HepG2 (cell line): Measurements from ENCODE around the gene USE1. TPM values are rescaled to one million over a fixed set of nuclear protein-coding genes. Genes with fewer than 3 reads are reported as not detected.

Experiments used
- BORCS8-MEF2B ChIP-seq: sonication (generic); formaldehyde crosslinking; IDR thresholded peaks from 2 replicates; pipeline ENCODE4 v1.8.0; 2022; ENCODE audit warnings: mild to moderate bottlenecking, missing genetic modification reagents
- DNMT3B ChIP-seq: conservative IDR thresholded peaks from 2 replicates; pipeline ENCODE4 v1.6.1; 2016; ENCODE audit warnings: missing biosample characterization, control low read depth
- EEA1 ChIP-seq: sonication (generic); formaldehyde crosslinking; IDR thresholded peaks from 2 replicates; pipeline ENCODE4 v1.5.1; 2020; ENCODE audit warnings: mild to moderate bottlenecking, missing genetic modification reagents, borderline replicate concordance
- ELK4 ChIP-seq: sonication (generic); formaldehyde crosslinking; IDR thresholded peaks from 2 replicates; pipeline ENCODE4 v1.9.0; 2021; ENCODE audit warnings: missing genetic modification reagents, borderline replicate concordance
- ETV5 ChIP-seq: IDR thresholded peaks from 2 replicates; pipeline ENCODE4 v1.6.1; 2018; ENCODE audit warnings: missing biosample characterization, missing genetic modification reagents, inconsistent platforms, borderline replicate concordance
- FOXA3 ChIP-seq: IDR thresholded peaks from 2 replicates; pipeline ENCODE4 v1.6.1; 2016; ENCODE audit warnings: missing genetic modification reagents, missing compliant biosample characterization
- HHEX ChIP-seq: IDR thresholded peaks from 2 replicates; pipeline ENCODE4 v1.6.1; 2016; ENCODE audit warnings: control low read depth
- HMGA1 ChIP-seq: sonication (generic); formaldehyde crosslinking; conservative IDR thresholded peaks from 2 replicates; pipeline ENCODE4 v1.4.0; 2020; ENCODE audit warnings: missing genetic modification reagents
- MED8 ChIP-seq: sonication (generic); formaldehyde crosslinking; IDR thresholded peaks from 2 replicates; pipeline ENCODE4 v1.8.1; 2023; ENCODE audit warnings: mild to moderate bottlenecking, missing genetic modification reagents; ENCODE audit not compliant: insufficient replicate concordance
- NFE2 ChIP-seq: sonication (generic); formaldehyde crosslinking; IDR thresholded peaks from 2 replicates; pipeline ENCODE4 v1.4.0; 2020; ENCODE audit warnings: missing genetic modification reagents
- PAWR ChIP-seq: sonication (generic); formaldehyde crosslinking; IDR thresholded peaks from 2 replicates; pipeline ENCODE4 v1.4.0; 2020; ENCODE audit warnings: missing genetic modification reagents, mild to moderate bottlenecking, borderline replicate concordance
- PCBP1 ChIP-seq: fragments of 200-400 bp; formaldehyde crosslinking; IDR thresholded peaks from 2 replicates; pipeline ENCODE4 v1.6.1; 2017; ENCODE audit warnings: mild to moderate bottlenecking, low read depth, low read length, borderline replicate concordance
- RBM39 ChIP-seq: fragments of 200-400 bp; formaldehyde crosslinking; IDR thresholded peaks from one replicate; pipeline ENCODE4 v1.6.1; 2018; ENCODE audit warnings: antibody characterized with exemption, mild to moderate bottlenecking, low read depth, low read length; ENCODE audit not compliant: poor library complexity, severe bottlenecking
- SSRP1 ChIP-seq: IDR thresholded peaks from 2 replicates; pipeline ENCODE4 v1.6.1; 2016; ENCODE audit warnings: control low read depth
- THAP7 ChIP-seq: sonication (generic); formaldehyde crosslinking; IDR thresholded peaks from 2 replicates; pipeline ENCODE4 v1.8.1; 2023; ENCODE audit warnings: mild to moderate bottlenecking, missing genetic modification reagents
- ZHX2 ChIP-seq, 2 experiments: sonication (generic) in 1 of 2; formaldehyde crosslinking in 1 of 2; IDR thresholded peaks; 2 replicates each; pipeline versions ENCODE4 v1.6.1 to v1.9.0; 2014 to 2022; ENCODE audit warnings: antibody characterized with exemption in 1 of 2, borderline replicate concordance in 1 of 2, inconsistent platforms in 1 of 2, low read depth in 1 of 2, missing genetic modification reagents in 1 of 2
- ZNF350 ChIP-seq: sonication (generic); formaldehyde crosslinking; IDR thresholded peaks from 2 replicates; pipeline ENCODE4 v1.4.0; 2020; ENCODE audit warnings: mild to moderate bottlenecking, low read depth, missing genetic modification reagents, borderline replicate concordance
- ZNF740 ChIP-seq: sonication (generic); formaldehyde crosslinking; IDR thresholded peaks from 2 replicates; pipeline ENCODE4 v1.4.0; 2020; ENCODE audit warnings: missing genetic modification reagents
- polyA plus RNA-seq, 8 experiments: library from polyadenylated mRNA; depleted of rRNA in 3 of 8; stranded (reverse) in 7 of 8; unstranded in 1 of 8; fragments of >200 nt; fragmentation: Illumina TruSeq in 4 of 8; extraction: Trizol in 4 of 8; gene quantifications; 2 replicates each; pipeline versions ENCODE4 v1.2.1 to v1.2.3, GENCODE V29; 2011 to 2016; ENCODE audit warnings: low read depth in 4 of 8, missing spikeins in 1 of 8, mixed read lengths in 1 of 8; ENCODE audit not compliant: insufficient read depth in 1 of 8
- total RNA-seq, 5 experiments: library from RNA; depleted of rRNA; stranded (reverse); fragments of >200 nt; fragmentation: Illumina TruSeq; extraction: Trizol; gene quantifications; 2 replicates each; pipeline ENCODE4 v1.2.3, GENCODE V29; 2016; ENCODE audit warnings: low read depth in 1 of 5
- TF ChIP-seq, protein P1 (sequence below): sonication (generic); formaldehyde crosslinking; conservative IDR thresholded peaks from 2 replicates; pipeline ENCODE4 v1.8.0; 2022; ENCODE audit warnings: low read depth, missing genetic modification reagents

The USE1 gene
- total and polyA plus RNA-seq, 2 of the 13 experiments (the other 11 are each of a cell fraction or from before 2014, with no cell fraction given) = 9.9 to 17.6 TPM

- peak; percentile 77 for TF ChIP-seq ZNF350 (CRISPR knock-in tag)
- no peak for TF ChIP-seq ELK4 (CRISPR knock-in tag)
- no peak; the same call in 1 of the 2 replicates for TF ChIP-seq SSRP1 (CRISPR knock-in tag)
- peak; percentile 87 for TF ChIP-seq FOXA3 (CRISPR knock-in tag)
- TF ChIP-seq HHEX (CRISPR knock-in tag) = peak; percentile 80
- 0 out of 2 replicates have a peak, but pooled peaks have one; percentile 84 for TF ChIP-seq PCBP1
- no peak for TF ChIP-seq DNMT3B (CRISPR knock-in tag)
- TF ChIP-seq RBM39 = peak; percentile 49
- peak; percentile 63; the same call in 1 of the 2 replicates for TF ChIP-seq ZNF740 (CRISPR knock-in tag)
- 0 out of 2 replicates have a peak, but pooled peaks have one; percentile 29 for TF ChIP-seq ZHX2 (IDR thresholded peaks at IDR 0.05; ENCODE audit: low read depth)
- TF ChIP-seq ZHX2 (CRISPR knock-in tag; IDR thresholded peaks at IDR 0.05; ENCODE audit: borderline replicate concordance) = no peak
- peak; percentile 96 for TF ChIP-seq MED8 (CRISPR knock-in tag)
- no peak for TF ChIP-seq EEA1
- peak; percentile 94 for TF ChIP-seq BORCS8-MEF2B
- no peak for TF ChIP-seq HMGA1 (CRISPR knock-in tag)
- TF ChIP-seq, protein P1, sequence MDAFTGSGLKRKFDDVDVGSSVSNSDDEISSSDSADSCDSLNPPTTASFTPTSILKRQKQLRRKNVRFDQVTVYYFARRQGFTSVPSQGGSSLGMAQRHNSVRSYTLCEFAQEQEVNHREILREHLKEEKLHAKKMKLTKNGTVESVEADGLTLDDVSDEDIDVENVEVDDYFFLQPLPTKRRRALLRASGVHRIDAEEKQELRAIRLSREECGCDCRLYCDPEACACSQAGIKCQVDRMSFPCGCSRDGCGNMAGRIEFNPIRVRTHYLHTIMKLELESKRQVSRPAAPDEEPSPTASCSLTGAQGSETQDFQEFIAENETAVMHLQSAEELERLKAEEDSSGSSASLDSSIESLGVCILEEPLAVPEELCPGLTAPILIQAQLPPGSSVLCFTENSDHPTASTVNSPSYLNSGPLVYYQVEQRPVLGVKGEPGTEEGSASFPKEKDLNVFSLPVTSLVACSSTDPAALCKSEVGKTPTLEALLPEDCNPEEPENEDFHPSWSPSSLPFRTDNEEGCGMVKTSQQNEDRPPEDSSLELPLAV (CRISPR knock-in tag) = no peak
- TF ChIP-seq PAWR (CRISPR knock-in tag) = no peak
- no peak for TF ChIP-seq NFE2
- 0 out of 2 replicates have a peak, but pooled peaks have one; percentile 26 for TF ChIP-seq ETV5 (CRISPR knock-in tag)
- no peak for TF ChIP-seq THAP7 (CRISPR knock-in tag)
Measured at GRCh38 chr19:17248011-17248776, 33.0 kb downstream of the USE1 start (continued).
